K562 (cell line): Measurements from ENCODE around the gene PRKAG2. TPM values are rescaled to one million over a fixed set of nuclear protein-coding genes. Genes with fewer than 3 reads are reported as not detected.

Source experiments
- ATAC-seq: fragments of 200-7000 bp; cut with Tn5 transposase; 3 replicates; pipeline ENCODE4 v1.9.1; 2020; ENCODE audit warnings: moderate library complexity
- BruUV-seq: library from RNA; stranded (reverse); fragments of 400-500 nt; replicated peaks from 2 replicates; lab custom pipeline; 2021; lab: Mats Ljungman, UMichigan
- CTCF ChIA-PET: fragments of 300-600 bp; formaldehyde crosslinking; extraction: SDS; loops from one replicate; lab custom pipeline; 2021; ENCODE audit warnings: low intra/inter-chr PET ratio; lab: Yijun Ruan, JAX
- POLR2A ChIA-PET: fragments of 300-600, 350-650 bp; sonication (Branson Sonifier 250); formaldehyde crosslinking; extraction: SDS; loops from one replicate; lab custom pipeline; 2021; ENCODE audit warnings: antibody characterized with exemption, inconsistent platforms; lab: Yijun Ruan, JAX
- DNase-seq, 4 experiments: peaks; one replicate each; pipeline versions ENCODE4 v3.0.0 to v3.0.0-alpha.2; 2011 to 2018; ENCODE audit warnings: low spot score in 3 of 4, mixed read lengths in 3 of 4; ENCODE audit errors: extremely low read depth in 1 of 4
- FAIRE-seq: peaks from 2 replicates; lab custom pipeline; 2011; peaks lifted over from hg19 to GRCh38; lab: Jason Lieb, UNC
- H2AFZ ChIP-seq: 2 replicates; pipeline ENCODE4 v1.6.0; 2011; ENCODE audit warnings: low read depth, low read length, control low read depth, inconsistent platforms
- H3K27ac ChIP-seq: fragments of 200-600 bp; 3 replicates; pipeline ENCODE4 v1.8.0; 2011; ENCODE audit warnings: low read depth, mild to moderate bottlenecking, control low read depth, inconsistent platforms, low read length, moderate library complexity, mixed read lengths; ENCODE audit errors: extremely low read depth
- H3K27me3 ChIP-seq, 2 experiments: fragments of 300-600 bp in 1 of 2; 2 replicates in 1 of 2; 3 replicates in 1 of 2; pipeline versions ENCODE4 v1.6.0 to v1.8.0; 2011; ENCODE audit warnings: inconsistent platforms in 2 of 2, low read length in 2 of 2, mild to moderate bottlenecking in 1 of 2, mixed read lengths in 1 of 2, moderate library complexity in 1 of 2; ENCODE audit not compliant: control insufficient read depth in 2 of 2, insufficient read depth in 2 of 2
- H3K36me3 ChIP-seq: fragments of 300-600 bp; 3 replicates; pipeline ENCODE4 v1.8.0; 2011; ENCODE audit warnings: mild to moderate bottlenecking, low read length, inconsistent platforms; ENCODE audit not compliant: control insufficient read depth, insufficient read depth
- H3K4me1 ChIP-seq, 2 experiments: fragments of 200-600 bp in 1 of 2; replicated peaks in 1 of 2; 2 replicates in 1 of 2; 3 replicates in 1 of 2; pipeline versions ENCODE4 v1.5.1 to v1.8.0; 2011; ENCODE audit warnings: inconsistent platforms in 2 of 2, low read length in 2 of 2, mild to moderate bottlenecking in 1 of 2, mixed read lengths in 1 of 2, moderate library complexity in 1 of 2; ENCODE audit not compliant: control insufficient read depth in 2 of 2, insufficient read depth in 2 of 2
- H3K4me2 ChIP-seq: 2 replicates; pipeline ENCODE4 v1.6.1; 2011; ENCODE audit warnings: low read length, control low read depth, inconsistent platforms, mixed read lengths; ENCODE audit not compliant: insufficient read depth
- H3K4me3 ChIP-seq: fragments of 200-600 bp; sonication (generic), shearing (Covaris generic); 2 replicates; pipeline ENCODE4 v1.5.1; 2016; ENCODE audit warnings: control low read depth, inconsistent platforms
- H3K79me2 ChIP-seq: fragments of 200-600 bp; 3 replicates; pipeline ENCODE4 v1.8.0; 2011; ENCODE audit warnings: low read length, inconsistent platforms; ENCODE audit not compliant: control insufficient read depth, insufficient read depth
- H3K9ac ChIP-seq, 2 experiments: 2 replicates each; pipeline versions ENCODE4 v1.6.0 to v1.6.1; 2011; ENCODE audit warnings: low read depth in 2 of 2, low read length in 2 of 2, control low read depth in 1 of 2, inconsistent platforms in 1 of 2, mild to moderate bottlenecking in 1 of 2, mixed read lengths in 1 of 2; ENCODE audit not compliant: insufficient read depth in 1 of 2
- H3K9me1 ChIP-seq: one replicate; pipeline ENCODE4 v1.6.0; 2011; ENCODE audit warnings: inconsistent platforms, mild to moderate bottlenecking, low read length, moderate library complexity; ENCODE audit not compliant: control insufficient read depth, insufficient read depth
- H3K9me3 ChIP-seq: replicated peaks from 2 replicates; pipeline ENCODE4 v1.5.1; 2011; ENCODE audit warnings: low read depth, low read length, inconsistent platforms; ENCODE audit not compliant: control insufficient read depth, insufficient read depth
- H4K20me1 ChIP-seq: replicated peaks from 2 replicates; pipeline ENCODE4 v1.6.1; 2011; ENCODE audit warnings: low read length, inconsistent platforms, mixed read lengths; ENCODE audit not compliant: control insufficient read depth, insufficient read depth
- ETV6 ChIP-seq, 3 experiments: fragments of 150-350 bp in 1 of 3; sonication (generic) in 1 of 3; formaldehyde crosslinking in 1 of 3; IDR thresholded peaks; 2 replicates each; pipeline versions ENCODE4 v1.6.1 to v1.8.0; 2014 to 2022; ENCODE audit warnings: borderline replicate concordance in 2 of 3, low read depth in 2 of 3, antibody characterized with exemption in 1 of 3, low read length in 1 of 3, mild to moderate bottlenecking in 1 of 3, missing genetic modification reagents in 1 of 3
- KLF16 ChIP-seq: IDR thresholded peaks from 2 replicates; pipeline ENCODE4 v1.6.1; 2016; ENCODE audit warnings: antibody characterized with exemption
- ZFPM2 ChIP-seq: fragments of 250-450 bp; sonication (Bioruptor Pico); IDR thresholded peaks from 2 replicates; pipeline ENCODE4 v1.5.1; 2022; ENCODE audit warnings: mild to moderate bottlenecking
- ZNF175 ChIP-seq: fragments of 200-800 bp; sonication (Bioruptor generic); IDR thresholded peaks from 2 replicates; pipeline ENCODE4 v1.6.1; 2016; ENCODE audit warnings: low read depth, mild to moderate bottlenecking, missing genetic modification characterization, missing compliant biosample characterization
- WGBS: fragments of 100-300 bp; shearing (Covaris generic); methylation state at CpG from one replicate; pipeline ENCODE4 v1.1.6; 2016; ENCODE audit warnings: low coverage, mixed read lengths; ENCODE audit not compliant: insufficient coverage; ENCODE audit errors: missing lambda C conversion rate; 5-methylcytosine and 5-hydroxymethylcytosine counted together
- in situ Hi-C: fragments of 300-500 bp; cut with MboI; formaldehyde crosslinking; loops from 4 replicates; pipeline ENCODE4 v1.15.0; 2018; ENCODE audit warnings: inconsistent platforms, mixed read lengths
- intact Hi-C: fragments of 100-400 bp; cut with micrococcal nuclease; formaldehyde crosslinking; loops from 2 replicates; pipeline ENCODE4 v1.14.2; 2022
- polyA plus RNA-seq, 8 experiments: library from polyadenylated mRNA; depleted of rRNA in 4 of 8; stranded (reverse) in 5 of 8; unstranded in 3 of 8; fragments of >200 nt; fragmentation: Nextera tagmentation in 2 of 8; fragmentation: Illumina TruSeq in 1 of 8; extraction: Ambion mirVana in 2 of 8; extraction: Trizol in 1 of 8; gene quantifications; 2 replicates each; pipeline versions ENCODE4 v1.2.1 to v1.2.3, GENCODE V29; 2011 to 2014; ENCODE audit warnings: inconsistent platforms in 1 of 8, missing spikeins in 1 of 8
- total RNA-seq, 7 experiments: library from RNA; depleted of rRNA in 6 of 7; stranded (reverse); fragments of >200 nt in 6 of 7; fragmentation: Illumina TruSeq in 2 of 7; extraction: Trizol in 2 of 7; gene quantifications; 2 replicates each; pipeline versions ENCODE4 v1.2.1 to v1.2.3, GENCODE V29; 2011 to 2021; ENCODE audit warnings: low replicate concordance in 1 of 7

Gene PRKAG2
- total and polyA plus RNA-seq, 9 of the 15 experiments (the other 6 are each of a cell fraction or from before 2014, with no cell fraction given): 0.99 to 5.6 (median 3.3) TPM

DNA sequence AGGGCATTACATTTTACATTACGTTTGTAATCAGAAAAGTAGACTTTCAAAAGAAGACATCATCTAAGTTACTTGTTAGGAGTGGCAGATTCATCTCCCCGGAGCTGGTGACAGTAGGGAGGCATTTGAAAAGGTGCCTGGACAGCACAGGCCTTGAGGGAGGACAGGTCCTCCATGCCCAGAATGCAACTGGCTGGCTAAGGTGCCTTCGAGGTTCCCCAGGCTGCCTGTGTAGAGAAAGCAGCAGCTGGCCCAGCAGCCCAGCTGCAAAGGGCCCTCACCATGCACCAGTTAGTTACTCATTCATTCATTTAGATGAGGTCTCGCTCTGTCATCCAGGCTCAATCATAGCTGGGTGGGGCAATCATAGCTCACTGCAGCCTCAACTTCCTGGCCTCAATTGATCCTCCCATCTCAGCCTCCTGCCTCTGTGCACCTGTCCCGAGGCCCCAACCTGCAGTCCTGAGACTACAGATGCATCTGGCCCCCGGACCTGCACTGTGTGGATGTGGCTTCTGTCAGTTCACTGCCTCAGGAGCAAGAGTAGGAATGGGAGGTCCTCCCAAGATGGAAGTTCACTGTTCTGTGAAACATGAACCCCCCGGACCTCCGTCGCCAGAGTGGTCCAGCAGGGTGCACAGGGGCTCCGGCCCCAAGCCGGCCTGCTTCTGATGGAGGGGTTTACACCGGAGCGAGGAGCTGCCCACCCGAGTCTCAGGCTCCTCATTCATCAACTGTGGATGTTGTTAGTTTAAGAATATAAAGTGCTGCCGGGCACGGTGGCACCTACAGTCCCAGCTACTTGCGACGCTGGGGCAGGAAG lies 36.6 kb downstream of the PRKAG2 start:
- Histone ChIP-seq H3K9me1 (no peaks in the 10 kb centered on the region), H2AFZ (no peak overlapping the region), H3K79me2 (no peaks in the 10 kb centered on the region), H3K4me1 (peaks cover 0 to 2% of the 10 kb centered on the region in 2 experiments; a peak in 1 of 5 replicates), H3K9me3 (no peaks in the 10 kb centered on the region; the same call in 1 of the 2 replicates), H3K27me3 (peaks cover 54 to 78% of the 10 kb centered on the region in 2 experiments), H3K4me2 (no peak overlapping the region), H3K4me3 (no peak overlapping the region), H3K9ac (no peak overlapping the region), H4K20me1 (peaks cover 12% of the 10 kb centered on the region), H3K36me3 (no peaks in the 10 kb centered on the region), H3K27ac (no peak overlapping the region)
- POLR2A ChIA-PET: interaction anchor here (1.0 kb wide), 1 partner anchor 61 kb away, joined by 3 read pairs; no protein-coding TSS in a partner anchor
- 9% methylated on average over 18 of the region's 18 CpGs for WGBS
- CTCF ChIA-PET: no interaction called here
- BruUV-seq: no TSS peak
- intact Hi-C loops: no loop called here
- FAIRE-seq (no peak), DNase-seq (no peak), ATAC-seq (no peak)
- in situ Hi-C loops: no loop called here
- TF ChIP-seq KLF16: no peak
- TF ChIP-seq ZNF175 (CRISPR knock-in tag): no peak
- no peak for TF ChIP-seq ZFPM2 (CRISPR knock-in tag)

DNA sequence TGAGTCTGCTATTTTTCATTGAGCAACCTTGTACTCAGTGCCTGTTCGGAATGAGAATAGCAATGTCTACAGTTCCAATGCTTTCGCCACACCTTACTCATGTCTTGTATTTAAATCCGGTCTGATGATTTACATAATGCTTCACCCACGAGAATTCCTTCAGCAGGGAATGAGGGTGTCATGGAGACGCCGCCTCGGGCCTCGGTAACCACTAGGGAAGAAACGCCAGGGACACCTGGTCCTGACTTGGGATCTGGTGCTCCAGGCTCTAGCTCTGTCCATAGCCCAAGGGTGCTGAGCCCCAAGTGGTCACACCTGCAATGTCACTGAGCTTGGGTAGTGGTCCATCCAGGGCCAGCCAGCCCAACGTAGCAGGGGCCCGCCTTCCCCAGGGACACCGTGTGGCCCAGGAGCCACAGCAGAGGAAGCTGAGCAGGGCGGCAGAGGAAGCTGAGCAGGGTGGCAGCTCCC lies 37.4 kb downstream of the PRKAG2 start:
- Histone ChIP-seq H3K4me3 (no peak overlapping the region), H3K4me2 (no peak overlapping the region), H3K9me1 (no peaks in the 10 kb centered on the region), H3K27me3 (peaks cover 49 to 75% of the 10 kb centered on the region in 2 experiments), H4K20me1 (peaks cover 10% of the 10 kb centered on the region), H3K9ac (no peak overlapping the region), H3K27ac (no peak overlapping the region), H2AFZ (no peak overlapping the region), H3K36me3 (no peaks in the 10 kb centered on the region), H3K79me2 (no peaks in the 10 kb centered on the region), H3K9me3 (no peaks in the 10 kb centered on the region; the same call in 1 of the 2 replicates), H3K4me1 (peaks cover 0 to 2% of the 10 kb centered on the region in 2 experiments; a peak in 1 of 5 replicates)
- BruUV-seq: no TSS peak
- FAIRE-seq (no peak), ATAC-seq (peak; percentile 22; the same call in 1 of the 3 replicates), DNase-seq (no peak)
- in situ Hi-C loops: no loop called here
- ChIA-PET POLR2A (interaction anchor here (0.8 to 1.0 kb wide), 2 partner anchors 8 to 61 kb away, joined by 3 to 5 read pairs; no protein-coding TSS in a partner anchor), CTCF (no interaction called here)
- intact Hi-C loops: no loop called here
- under 1% methylated on average over 13 of the region's 13 CpGs for WGBS
- no peak for TF ChIP-seq ETV6 (IDR thresholded peaks at IDR 0.05; ENCODE audit: borderline replicate concordance in 1 of 2, low read depth in 2 of 2, low read length in 1 of 2)
- no peak for TF ChIP-seq ETV6 (CRISPR knock-in tag; IDR thresholded peaks at IDR 0.05; ENCODE audit: borderline replicate concordance)
